ENCODE data around the gene GTPBP4. TPM values are rescaled to one million over a fixed set of nuclear protein-coding genes. Genes with fewer than 3 reads are reported as not detected.

The GTPBP4 gene
- total and polyA plus RNA-seq, 9 of the 15 experiments (the other 6 are each of a cell fraction or from before 2014, with no cell fraction given) = 79.0 to 155 (median 128) TPM

DNA sequence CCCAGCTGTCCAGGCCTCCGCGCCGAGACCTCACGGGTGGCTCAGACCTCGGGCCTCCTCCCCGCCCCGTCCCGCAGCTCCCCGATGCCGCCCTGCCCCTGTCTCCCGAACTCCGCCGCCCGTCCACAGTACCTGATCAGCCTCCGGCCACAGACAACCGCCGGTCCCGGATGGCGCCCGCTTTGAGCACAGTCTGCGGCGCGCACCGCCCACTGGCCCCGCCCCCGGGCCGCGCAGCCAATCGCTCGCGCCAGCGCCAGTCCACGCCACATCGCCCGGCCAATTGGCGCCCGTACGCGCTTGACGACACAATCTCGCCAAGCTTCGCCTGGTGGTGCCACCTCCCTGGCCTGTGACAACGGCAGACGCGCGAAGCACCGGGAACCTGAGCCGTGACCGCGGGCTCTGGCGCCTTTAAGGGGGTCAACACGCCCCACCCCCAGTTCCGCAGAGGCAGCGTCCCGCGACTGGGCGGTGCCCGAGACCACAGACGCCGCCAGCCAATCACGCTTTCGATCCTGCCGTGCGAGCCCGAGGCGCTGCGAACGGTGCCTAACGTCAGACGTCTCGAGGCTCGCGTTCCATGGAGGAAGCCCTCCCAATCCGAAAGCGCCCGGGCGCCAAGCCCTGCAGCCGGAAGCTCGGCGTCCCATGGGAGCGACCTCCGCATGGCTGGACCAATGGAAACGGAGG, 60.6 kb downstream of the GTPBP4 start, which contains the start of gene IDI1 (continued):
- TF ChIP-seq, protein P1, sequence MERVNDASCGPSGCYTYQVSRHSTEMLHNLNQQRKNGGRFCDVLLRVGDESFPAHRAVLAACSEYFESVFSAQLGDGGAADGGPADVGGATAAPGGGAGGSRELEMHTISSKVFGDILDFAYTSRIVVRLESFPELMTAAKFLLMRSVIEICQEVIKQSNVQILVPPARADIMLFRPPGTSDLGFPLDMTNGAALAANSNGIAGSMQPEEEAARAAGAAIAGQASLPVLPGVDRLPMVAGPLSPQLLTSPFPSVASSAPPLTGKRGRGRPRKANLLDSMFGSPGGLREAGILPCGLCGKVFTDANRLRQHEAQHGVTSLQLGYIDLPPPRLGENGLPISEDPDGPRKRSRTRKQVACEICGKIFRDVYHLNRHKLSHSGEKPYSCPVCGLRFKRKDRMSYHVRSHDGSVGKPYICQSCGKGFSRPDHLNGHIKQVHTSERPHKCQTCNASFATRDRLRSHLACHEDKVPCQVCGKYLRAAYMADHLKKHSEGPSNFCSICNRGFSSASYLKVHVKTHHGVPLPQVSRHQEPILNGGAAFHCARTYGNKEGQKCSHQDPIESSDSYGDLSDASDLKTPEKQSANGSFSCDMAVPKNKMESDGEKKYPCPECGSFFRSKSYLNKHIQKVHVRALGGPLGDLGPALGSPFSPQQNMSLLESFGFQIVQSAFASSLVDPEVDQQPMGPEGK (CRISPR knock-in tag; IDR thresholded peaks at IDR 0.05; ENCODE audit: borderline replicate concordance) = peak; percentile 45; the same call in 1 of the 2 replicates
- TF ChIP-seq, protein P2, sequence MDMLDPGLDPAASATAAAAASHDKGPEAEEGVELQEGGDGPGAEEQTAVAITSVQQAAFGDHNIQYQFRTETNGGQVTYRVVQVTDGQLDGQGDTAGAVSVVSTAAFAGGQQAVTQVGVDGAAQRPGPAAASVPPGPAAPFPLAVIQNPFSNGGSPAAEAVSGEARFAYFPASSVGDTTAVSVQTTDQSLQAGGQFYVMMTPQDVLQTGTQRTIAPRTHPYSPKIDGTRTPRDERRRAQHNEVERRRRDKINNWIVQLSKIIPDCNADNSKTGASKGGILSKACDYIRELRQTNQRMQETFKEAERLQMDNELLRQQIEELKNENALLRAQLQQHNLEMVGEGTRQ (CRISPR knock-in tag; IDR thresholded peaks at IDR 0.05) = no peak
- TF ChIP-seq BHLHE40 (IDR thresholded peaks at IDR 0.05; ENCODE audit: low read length) = peak; percentile 14; the same call in 1 of the 2 replicates
- no peak for TF ChIP-seq HDAC2 (IDR thresholded peaks at IDR 0.05)
- no peak for TF ChIP-seq ZFP36 (IDR thresholded peaks at IDR 0.05; ENCODE audit: low read depth, low read length, partially characterized antibody)
- TF ChIP-seq MTA2 (IDR thresholded peaks at IDR 0.05; ENCODE audit: low read depth) = no peak
- TF ChIP-seq, protein P3, sequence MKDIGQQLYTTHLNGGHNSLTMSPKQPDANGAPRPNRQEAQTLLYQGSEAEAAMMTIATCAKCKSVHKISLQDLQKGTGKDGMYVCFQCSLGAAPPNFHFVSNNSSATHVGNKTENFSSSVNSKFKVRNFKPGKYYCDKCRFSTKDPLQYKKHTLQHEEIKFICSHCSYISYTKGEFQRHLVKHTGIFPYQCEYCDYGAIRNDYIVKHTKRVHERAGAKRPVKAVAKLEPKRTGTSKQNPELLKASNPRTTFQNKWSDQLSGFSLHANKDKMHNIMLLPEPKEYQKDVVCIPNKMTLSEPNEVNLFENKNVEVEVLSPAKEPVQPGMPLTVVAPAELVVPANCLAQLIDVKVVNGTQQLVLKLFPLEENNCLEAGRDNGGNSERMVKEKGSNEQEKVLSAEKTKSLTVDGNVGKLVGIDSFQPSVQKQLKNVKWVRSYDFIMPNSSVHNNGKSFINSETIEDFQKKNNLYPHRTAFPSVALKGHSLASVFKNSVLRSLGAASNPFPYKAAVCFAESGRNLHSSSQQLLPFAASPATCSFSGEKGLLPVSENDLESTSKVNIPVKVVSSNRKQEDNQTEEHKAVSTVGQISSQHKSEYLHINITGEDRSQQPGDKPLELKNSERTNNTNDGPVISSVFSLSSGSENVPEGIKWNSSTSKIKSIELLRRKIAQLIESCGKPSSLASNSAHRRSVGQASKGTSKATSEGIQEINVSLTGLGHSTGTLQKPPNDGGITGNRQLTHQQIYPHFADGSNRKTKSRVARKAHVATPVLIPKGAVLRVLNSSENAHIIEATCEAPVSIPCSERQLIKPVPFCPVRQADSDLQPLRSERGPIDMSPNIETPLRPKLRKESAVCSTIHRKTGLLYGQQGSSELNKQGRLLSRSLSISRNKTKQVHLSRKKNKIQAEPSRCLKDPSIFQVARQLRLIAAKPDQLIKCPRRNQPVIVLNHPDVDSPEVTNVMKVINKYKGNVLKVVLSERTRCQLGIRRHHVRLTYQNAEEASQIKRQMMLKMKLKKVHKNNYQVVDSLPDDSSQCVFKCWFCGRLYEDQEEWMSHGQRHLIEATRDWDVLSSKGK (CRISPR knock-in tag; IDR thresholded peaks at IDR 0.05) = no peak
- no peak for TF ChIP-seq DACH1 (IDR thresholded peaks at IDR 0.05; ENCODE audit: partially characterized antibody)
- TF ChIP-seq, protein P4, sequence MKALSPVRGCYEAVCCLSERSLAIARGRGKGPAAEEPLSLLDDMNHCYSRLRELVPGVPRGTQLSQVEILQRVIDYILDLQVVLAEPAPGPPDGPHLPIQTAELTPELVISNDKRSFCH (CRISPR knock-in tag; IDR thresholded peaks at IDR 0.05) = no peak
- TF ChIP-seq, protein P4 (tag; IDR thresholded peaks at IDR 0.05) = no peak
- TF ChIP-seq ZFX (CRISPR knock-in tag; IDR thresholded peaks at IDR 0.05) = peak; percentile 52; the same call in 1 of the 2 replicates
- TF ChIP-seq BACH1 (tag; IDR thresholded peaks at IDR 0.05) = no peak
- no peak for TF ChIP-seq ZNF133 (CRISPR knock-in tag; IDR thresholded peaks at IDR 0.05)
- peak; percentile 69; the same call in 1 of the 2 replicates for TF ChIP-seq MYC (IDR thresholded peaks at IDR 0.05; ENCODE audit: low read depth, low read length)
- TF ChIP-seq MYC (CRISPR knock-in tag; IDR thresholded peaks at IDR 0.05; ENCODE audit: borderline replicate concordance, low read depth) = peak; percentile 57; the same call in 1 of the 2 replicates
- TF ChIP-seq ZNF24 (IDR thresholded peaks at IDR 0.05) = no peak
- peak; percentile 92 for TF ChIP-seq KDM5B (IDR thresholded peaks at IDR 0.05; ENCODE audit: insufficient replicate concordance, low read depth, low read length)
- no peak for TF ChIP-seq ZSCAN29 (IDR thresholded peaks at IDR 0.05)
- no peak for TF ChIP-seq SRSF7 (optimal IDR thresholded peaks at IDR 0.05; ENCODE audit: low read depth, low read length)
- TF ChIP-seq GABPA (tag; conservative IDR thresholded peaks at IDR 0.05; ENCODE audit: low read depth) = peak; percentile 94

Data from K562 (cell line).